GM21447 (cell line): ENCODE measurements around the gene DNASE1L2.

ENCODE experiments used
- ATAC-seq: cut with Tn5 transposase; IDR thresholded peaks from one replicate; pipeline ENCODE4 v1.9.1; 2021; ENCODE audit not compliant: unreplicated experiment

DNASE1L2 gene

GRCh38 chr16:2223221-2223941 is 12.9 kb upstream of the DNASE1L2 start, which contains the start of gene E4F1:
Gene E4F1 (plus strand): TSS chr16:2223591. CDS start chr16:2223614, 23 bp downstream.
- ATAC-seq, result peak; percentile 92

GRCh38 chr16:2223942-2224486 is 12.2 kb upstream of the DNASE1L2 start:
- peak; percentile 22 for ATAC-seq

DNA sequence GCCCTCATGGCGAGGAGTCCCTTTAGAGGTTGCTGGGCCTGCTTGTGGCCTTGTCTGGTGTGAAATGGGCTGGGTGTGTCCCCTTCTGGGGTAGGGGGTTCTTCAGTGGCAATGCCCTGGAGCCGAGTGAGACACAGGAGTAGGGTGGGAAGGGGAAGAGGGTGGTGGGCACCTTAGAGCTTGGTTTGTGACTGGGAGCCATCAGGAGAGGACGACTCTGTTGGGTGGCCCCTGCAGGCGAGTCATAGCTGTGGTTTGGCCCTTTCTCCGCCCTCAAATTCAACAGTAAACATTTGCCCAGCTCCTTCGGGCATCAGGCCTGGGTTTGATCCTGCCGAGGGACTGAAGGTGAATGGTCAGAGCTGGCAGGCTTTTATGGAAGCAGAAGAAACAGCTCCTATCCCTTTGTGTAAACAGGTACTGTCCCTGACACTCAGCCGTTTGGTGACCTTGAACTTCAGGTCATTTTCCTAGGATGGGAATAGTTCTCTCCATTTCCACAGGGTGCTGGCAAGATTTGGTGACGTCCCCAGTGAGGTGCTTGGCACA is 9.9 kb upstream of the DNASE1L2 start:
- no peak for ATAC-seq

DNA sequence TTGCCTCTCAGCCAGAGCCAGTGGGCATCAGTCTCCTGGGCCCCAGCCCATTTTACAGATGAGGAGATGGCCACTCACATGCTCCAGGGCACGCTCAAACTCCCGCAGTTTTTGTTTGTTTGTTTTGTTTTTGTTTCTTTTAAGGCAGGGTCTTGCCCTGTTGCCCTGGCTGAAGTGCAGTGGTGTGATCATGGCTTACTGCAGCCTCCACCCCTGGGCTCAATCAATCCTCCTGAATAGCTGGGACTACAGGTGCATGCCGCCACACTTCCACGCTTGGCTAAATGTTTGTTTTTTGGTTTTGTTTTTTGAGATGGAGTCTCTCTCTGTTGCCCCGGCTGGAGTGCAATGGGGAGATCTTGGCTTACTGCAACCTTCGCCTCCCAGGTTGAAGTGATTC is 9.3 kb upstream of the DNASE1L2 start:
- ATAC-seq, result no peak

GRCh38 chr16:2228161-2228824 is 8.0 kb upstream of the DNASE1L2 start:
- ATAC-seq, result no peak

GRCh38 chr16:2229091-2229490 is 7.2 kb upstream of the DNASE1L2 start:
- ATAC-seq, result no peak

- no peak for ATAC-seq
Measured at GRCh38 chr16:2229632-2230250, 6.5 kb upstream of the DNASE1L2 start.

DNA sequence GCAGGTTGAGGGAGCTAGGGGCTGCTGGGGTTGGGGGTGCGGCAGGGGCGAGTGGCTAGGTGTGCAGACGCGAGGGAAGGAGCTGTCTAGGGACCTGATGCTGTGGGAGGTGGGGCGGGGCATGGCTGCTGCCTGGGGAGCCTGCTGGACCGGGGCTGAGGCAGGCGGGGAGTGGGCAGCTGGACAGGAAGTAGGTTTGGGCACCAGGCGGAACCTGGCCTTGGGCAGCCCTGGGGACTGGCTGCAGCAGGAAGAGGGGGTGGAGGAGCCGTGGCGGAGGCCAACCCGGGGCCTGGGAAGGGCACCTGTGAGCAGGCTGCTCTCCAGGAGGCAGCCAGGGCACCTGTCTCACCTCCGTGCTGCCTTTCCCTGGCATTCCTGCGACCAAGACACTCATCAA is 5.9 kb upstream of the DNASE1L2 start:
- no peak for ATAC-seq

GRCh38 chr16:2231016-2231931 is 5.0 kb upstream of the DNASE1L2 start:
- ATAC-seq, result no peak

DNA sequence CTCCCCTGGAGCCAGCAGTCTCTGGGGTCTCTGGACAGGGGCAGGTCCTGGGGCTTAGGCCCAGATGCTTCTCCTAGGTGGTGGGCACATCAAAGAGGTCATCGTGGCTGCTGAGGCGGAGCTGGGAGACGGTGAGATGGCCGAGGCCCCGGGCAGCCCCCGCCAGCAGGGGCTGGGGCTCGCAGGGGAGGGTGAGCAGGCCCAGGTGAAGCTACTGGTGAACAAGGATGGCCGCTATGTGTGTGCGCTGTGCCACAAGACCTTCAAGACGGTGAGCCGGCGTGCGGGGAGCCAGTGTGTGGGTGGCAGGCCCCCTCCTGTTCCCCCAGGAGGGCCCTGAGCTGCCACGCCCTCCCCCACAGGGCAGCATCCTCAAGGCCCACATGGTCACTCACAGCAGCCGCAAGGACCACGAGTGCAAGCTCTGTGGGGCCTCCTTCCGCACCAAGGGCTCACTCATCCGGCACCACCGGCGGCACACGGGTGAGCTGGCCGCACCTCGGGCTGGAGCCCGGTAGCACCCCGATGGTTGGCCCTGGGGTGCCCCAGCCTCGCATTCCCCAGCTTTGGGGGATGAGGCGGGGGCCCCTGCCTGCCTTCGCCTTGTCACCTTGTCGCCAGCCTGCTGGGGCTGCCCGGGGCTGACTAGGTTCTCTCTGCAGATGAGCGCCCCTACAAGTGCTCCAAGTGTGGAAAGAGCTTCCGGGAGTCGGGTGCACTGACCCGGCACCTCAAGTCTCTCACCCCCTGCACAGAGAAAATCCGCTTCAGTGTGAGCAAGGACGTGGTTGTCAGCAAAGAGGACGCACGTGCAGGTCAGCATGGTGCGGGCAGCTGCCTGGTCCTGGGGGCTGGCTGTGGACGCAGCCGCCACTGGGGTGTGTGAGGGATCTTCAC is 3.9 kb upstream of the DNASE1L2 start:
- no peak for ATAC-seq

DNA sequence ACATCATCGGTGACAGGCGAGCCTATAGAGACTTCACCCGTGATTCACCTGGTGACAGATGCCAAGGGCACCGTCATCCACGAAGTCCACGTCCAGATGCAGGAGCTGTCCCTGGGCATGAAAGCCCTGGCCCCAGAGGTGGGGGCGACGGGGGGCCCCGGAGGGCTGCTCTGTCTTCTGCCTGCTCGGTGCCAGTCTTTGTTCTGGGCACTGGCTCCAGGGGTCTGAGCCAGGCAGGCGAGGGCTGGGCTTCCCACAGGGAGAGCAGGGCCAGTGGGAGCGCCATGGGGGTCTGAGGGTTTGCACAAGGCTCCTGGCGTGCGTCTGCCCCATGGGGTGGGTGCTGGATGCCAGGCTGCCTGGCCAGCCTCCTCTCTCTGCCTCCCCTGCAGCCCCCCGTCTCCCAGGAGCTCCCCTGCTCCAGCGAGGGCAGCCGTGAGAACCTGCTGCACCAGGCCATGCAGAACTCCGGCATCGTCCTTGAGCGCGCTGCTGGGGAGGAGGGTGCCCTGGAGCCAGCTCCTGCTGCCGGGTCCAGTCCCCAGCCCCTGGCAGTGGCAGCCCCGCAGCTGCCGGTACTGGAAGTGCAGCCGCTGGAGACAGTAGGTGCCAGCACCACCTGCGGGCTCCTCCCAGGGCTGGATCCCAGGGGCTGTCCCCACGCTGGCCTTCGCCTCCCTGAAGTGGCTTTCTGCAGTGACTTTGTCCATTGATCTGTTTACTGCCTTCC is 3.0 kb upstream of the DNASE1L2 start:
- no peak for ATAC-seq

GRCh38 chr16:2233872-2234812 is 2.1 kb upstream of the DNASE1L2 start:
- ATAC-seq, result no peak

GRCh38 chr16:2234813-2235170 is 1.5 kb upstream of the DNASE1L2 start:
- ATAC-seq, result no peak

DNA sequence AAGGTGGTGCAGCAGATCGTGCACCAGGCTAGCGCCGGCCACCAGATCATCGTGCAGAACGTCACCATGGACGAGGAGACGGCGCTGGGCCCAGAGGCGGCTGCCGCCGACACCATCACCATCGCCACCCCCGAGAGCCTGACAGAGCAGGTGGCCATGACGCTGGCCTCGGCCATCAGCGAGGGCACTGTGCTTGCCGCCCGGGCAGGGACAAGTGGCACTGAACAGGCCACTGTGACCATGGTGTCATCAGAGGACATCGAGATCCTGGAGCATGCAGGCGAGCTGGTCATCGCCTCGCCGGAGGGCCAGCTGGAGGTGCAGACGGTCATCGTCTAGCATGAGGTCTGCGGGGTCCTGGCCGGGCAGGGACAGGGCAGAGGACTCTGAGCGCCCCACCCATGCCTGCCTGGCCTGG is 1.0 kb upstream of the DNASE1L2 start:
- no peak for ATAC-seq

DNA sequence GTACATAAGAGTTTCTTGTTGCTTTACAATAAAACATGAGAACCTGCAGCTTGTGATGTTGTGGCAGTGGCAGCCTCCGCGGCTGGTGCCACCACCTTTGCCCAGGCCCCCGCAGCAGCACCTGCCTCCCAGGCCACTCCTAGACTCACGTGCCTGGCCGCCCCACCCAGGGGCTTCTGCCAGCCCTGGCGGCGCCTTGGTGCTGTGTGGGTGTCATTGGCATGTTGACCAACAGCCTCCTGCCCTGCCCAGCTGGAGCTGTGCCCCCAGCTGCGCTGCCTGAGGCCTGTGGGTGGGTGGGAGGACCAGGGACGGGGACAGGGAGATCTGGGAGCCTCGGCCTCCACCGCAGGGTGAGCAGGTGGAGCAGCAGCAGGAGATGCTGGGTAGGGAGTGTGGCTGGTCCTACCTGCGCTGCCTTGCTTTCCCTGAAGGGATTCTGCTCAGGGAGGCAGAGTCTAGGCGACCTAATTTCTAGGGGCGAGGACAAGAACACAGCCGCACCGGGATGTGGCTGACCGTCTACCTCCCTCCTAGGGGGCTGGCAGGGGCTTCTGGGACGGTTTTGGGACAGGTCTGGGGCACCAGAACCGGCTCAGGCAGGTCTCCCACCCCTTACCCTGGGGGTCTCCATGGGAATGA is 428 bp upstream of the DNASE1L2 start:
- ATAC-seq, result no peak

DNA sequence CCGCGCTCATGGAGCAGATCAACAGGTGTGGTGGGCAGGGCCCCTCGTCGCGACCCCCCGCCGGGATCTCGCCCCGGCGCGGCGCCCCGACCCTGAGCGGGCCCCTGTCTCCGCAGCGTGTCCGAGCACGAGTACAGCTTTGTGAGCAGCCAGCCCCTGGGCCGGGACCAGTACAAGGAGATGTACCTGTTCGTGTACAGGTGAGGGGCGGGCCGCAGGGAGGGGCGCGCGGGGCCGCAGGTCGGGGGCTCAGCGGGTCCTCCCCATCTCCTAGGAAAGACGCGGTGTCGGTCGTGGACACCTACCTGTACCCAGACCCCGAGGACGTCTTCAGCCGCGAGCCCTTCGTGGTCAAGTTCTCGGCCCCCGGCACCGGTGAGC is 848 bp downstream of the DNASE1L2 start:
- ATAC-seq, result no peak

DNA sequence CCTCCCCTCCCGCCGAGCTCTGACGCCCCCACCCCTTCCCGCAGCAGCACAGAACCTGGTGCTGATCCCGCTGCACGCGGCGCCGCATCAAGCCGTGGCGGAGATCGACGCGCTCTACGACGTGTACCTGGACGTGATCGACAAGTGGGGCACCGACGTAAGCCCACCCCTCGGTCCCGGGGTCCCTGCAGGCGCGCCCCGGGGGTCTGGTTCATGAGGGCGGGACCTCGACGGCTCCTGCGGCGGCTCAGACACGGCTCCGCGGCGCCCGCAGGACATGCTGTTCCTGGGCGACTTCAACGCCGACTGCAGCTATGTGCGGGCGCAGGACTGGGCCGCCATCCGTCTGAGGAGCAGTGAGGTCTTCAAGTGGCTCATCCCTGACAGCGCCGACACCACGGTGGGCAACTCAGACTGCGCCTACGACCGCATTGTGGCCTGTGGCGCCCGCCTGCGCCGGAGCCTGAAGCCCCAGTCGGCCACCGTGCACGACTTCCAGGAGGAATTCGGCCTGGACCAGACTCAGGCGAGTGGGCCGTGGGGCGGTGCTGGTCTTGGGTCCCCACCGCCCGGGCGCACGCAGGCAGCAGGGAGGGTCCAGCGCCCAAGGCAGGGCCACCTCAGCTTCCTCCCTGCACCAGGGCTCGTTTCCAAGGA is 1.4 kb downstream of the DNASE1L2 start:
- no peak for ATAC-seq
